GM18868 (cell line): ENCODE results near the gene SPOPL.
"Not testable (repeated sequence)": the region's sequence is repeated elsewhere in the genome, so short reads cannot be mapped to it uniquely, and the experiment has no call there.

Experiments used
- ATAC-seq: cut with Tn5 transposase; IDR thresholded peaks from one replicate; pipeline ENCODE4 v1.9.1; 2021; ENCODE audit warnings: mild to moderate bottlenecking, moderate library complexity; ENCODE audit not compliant: unreplicated experiment

Gene SPOPL

DNA sequence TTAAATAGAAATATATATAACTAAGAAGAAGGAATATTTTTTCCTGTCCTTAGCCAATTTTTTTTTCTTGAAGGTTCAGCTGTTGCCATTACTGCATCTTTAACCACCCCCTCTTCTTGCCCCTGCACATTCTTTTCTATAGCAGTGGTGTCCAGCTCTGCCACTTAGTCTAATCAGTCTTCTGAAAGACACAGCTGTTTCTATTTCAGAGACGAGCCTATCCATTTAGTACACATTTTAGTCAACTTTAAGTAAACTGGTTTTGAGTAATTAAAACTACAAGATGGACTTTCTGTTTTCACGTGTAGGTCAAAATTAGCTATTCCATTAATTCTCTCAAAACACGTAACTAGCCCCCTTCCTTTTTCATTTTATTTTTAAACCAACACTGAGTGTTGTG lies 21.0 kb downstream of the SPOPL start:
- ATAC-seq, result peak; percentile 77

DNA sequence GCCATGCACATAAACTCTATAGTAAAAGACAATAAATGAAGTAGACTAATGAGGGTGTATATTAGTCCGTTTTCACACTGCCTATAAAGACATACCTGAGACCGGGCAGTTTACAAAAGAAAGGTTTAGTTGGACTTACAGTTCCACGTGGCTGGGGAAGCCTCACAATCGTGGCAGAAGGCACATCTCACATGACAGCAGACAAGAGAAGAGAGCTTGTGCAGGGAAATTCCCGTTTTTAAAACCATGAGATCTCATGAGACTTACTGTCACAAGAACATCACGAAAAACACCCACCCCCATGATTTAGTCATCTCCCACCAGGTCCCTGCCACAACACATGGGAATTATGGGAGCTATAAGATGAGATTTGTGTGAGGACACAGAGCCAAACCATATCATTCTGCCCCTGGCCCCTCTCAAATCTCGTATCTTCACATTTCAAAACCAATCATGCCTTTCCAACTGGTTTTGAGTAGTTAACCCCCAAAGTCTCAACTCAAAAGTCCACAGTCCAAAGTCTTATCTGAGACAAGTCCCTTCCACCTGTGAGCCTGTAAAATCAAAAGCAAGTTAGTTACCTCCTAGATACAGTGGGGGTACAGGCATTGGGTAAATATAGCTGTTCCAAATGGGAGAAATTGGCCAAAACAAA lies 21.6 kb downstream of the SPOPL start:
- peak; percentile 69 for ATAC-seq

DNA sequence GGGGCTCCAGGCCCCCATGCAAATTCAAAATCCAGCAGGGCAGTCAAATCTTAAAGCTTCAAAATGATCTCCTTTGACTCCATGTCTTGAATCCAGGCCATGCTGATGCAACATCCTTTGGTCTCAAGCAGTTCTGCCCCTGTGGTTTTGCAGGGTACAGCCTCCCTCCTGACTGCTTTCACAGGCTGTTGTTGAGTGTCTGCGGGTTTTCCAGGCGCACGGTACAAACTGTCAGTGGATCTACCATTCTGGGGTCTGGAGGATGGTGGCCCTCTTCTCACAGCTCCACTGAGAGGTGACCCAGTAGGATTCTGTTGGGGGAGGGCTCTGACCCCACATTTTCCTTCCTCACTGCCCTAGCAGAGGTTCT lies 22.1 kb downstream of the SPOPL start:
- peak; percentile 30 for ATAC-seq

DNA sequence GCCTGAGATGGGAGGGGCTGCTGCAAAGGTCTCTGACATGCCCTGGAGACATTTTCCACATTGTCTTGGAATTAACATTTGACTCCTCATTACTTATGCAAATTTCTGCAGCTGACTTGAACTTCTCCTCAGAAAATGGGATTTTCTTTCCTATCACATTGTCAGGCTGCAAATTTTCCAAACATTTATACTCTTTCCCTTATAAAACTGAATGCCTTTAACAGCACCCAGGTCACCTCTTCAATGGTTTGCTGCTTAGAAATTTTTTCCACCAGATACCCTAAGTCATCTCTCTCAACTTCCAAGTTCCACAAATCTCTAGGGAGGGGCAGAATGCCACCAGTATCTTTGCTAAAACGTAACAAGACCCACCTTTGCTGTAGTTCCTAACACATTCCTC lies 22.8 kb downstream of the SPOPL start:
- ATAC-seq, result not testable (repeated sequence)

DNA sequence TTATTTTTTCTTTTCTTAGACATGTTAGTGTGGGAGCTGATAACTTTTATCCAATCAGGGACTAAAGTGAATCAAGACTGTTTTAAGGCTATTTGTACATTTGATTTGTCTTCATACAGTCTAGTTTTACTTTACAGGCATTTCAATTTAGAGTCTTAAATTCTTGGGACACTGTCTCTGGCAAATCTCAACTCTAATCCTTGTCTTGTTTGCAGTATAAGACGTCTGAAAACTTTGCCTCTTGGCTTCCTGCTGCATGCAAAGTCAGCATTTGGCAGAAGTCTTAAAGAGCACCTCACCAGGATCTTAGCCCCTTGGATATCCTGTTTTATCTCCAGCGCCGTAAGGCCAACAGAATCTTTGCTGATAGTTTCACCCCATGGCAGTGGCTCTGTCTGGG lies 30.3 kb downstream of the SPOPL start:
- no peak for ATAC-seq

DNA sequence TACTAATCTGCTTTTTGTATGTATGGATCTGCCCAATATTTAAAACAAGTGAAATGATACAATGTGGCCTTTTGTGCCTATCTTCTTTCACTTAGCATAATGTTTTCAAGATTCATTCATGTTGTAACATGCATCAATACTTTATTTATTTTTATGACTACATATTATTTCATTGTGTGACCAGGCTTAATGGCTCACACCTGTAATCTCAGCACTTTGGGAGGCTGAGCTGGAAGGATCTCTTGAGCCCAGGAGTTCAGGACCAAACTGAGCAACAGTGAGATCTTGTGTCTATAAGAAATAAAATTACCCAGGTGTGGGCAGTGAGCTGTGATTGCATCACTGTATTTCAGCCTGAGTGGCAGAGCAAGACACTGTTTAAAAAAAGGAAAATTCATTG lies 33.2 kb downstream of the SPOPL start:
- ATAC-seq, result no peak

DNA sequence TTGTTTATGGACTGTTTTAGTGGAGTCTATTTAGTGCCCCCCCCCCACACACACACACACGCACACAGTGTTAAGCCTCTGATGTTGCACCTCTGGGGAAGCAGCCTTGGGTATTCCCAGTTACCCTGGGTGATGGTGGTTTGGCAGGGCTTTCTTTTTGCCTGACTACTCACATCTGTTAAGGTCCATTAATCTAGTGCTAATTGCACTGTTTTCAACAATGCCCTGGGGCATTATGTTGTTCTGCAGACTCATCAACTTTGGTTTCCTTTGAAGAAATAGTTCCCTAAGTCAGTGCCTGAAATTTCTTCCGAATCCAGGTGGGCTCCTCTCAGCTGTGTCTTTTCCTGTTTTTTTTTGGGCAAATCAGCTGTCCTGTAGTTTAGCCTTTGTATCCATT lies 34.7 kb downstream of the SPOPL start:
- ATAC-seq, result peak; percentile 98

DNA sequence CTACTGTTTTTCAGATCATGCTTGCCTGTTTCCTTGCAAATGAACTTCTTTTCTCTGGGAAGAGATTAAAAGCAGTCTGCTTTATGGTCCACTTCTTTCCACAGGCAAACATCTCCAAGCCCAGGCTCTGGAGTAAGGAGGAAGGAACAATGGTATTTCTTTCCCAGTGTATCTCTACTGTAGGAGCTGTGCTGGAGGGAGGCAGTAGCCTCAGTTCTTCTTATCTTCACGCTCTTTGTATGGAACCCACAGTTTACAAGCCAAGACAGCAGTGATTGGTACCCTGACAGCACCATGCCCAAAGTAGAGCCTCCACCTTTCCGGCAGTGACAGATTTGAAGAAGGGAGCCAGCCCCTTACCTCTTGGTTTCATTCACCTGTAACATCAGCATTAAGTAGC lies 35.2 kb downstream of the SPOPL start:
- no peak for ATAC-seq

DNA sequence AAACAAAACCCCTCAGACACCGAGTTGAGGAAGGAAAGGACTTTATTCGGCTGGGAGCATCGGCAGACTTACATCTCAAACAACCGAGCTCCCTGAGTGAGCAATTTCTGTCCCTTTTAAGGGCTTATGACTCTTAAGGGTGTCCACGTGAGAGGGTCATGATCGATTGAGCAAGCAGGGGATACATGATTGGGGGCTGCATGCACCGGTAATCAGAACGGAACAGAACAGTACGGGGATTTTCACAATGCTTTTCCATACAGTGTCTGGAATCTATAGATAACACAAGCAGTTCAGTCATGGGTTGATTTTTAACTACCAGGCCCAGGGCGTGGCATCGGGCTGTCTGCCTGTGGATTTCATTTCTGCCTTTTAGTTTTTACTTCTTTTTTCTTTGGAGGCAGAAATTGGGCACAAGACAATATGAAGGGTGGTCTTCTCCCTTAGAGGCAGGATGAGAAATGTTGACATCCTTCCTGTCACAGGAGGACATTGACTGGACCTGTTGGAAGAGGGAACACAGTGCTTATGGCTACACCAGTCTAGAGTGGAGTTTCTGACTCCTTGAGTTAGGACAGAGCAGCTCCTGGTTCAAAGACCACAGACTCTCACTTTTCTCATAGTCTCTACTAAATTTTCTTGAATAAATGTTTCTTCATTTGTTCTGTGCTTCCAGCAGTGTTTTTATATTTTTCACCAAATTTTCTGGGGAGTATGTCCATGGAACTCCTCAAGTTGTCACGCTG lies 35.8 kb downstream of the SPOPL start:
- no peak for ATAC-seq

DNA sequence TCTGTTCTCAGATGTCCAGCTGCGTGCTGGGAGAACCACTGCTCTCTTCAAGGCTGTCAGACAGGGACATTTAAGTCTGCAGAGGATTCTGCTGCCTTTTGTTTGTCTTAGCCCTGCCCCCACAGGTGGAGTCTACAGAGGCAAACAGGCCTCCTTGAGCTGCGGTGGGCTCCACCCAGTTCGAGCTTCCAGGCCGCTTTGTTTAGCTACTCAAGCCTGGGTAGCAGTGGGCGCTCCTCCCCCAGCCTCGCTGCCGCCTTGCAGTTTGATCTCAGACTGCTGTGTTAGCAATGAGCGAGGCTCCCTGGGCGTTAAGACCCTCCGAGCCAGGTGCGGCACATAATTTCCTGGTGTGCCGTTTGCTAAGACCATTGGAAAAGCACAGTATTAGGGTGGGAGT lies 42.6 kb downstream of the SPOPL start:
- not testable (repeated sequence) for ATAC-seq

DNA sequence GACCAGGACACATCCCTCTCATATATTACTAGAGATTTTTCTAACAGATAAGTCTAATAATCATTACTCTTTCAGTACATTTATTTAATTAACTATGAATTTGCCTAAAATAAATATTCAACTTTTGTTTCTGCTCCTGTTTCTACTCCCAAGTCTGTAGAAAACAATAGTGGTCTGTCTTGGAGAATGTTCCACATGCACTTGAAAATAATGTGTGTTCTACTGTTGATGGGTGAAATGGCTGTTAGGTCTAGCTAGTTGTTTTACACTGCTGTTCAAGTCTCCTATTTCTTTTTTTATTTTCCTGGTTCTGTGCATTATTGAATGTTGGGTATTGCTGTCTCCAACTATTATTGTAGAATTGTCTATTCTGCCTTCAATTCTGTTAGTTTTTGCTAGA lies 47.2 kb downstream of the SPOPL start:
- ATAC-seq, result no peak

DNA sequence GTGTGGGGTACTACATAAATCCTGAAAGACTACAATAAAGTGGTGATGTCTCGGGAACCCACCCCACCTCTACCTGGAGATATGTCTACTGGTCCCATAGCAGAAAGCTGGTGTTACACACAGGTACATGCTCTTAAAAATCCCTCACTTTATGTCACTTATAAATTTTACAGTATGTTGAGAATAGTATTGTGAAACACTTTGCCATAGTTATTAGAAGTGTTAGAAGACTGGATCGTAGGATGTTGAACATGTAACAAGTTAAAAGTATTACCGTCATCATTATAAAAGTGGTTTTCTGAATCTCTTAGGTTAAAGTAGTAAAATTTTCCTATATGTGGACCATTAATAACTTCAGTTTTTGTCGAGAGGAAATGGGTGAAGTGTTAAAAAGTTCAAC lies 48.6 kb downstream of the SPOPL start:
- no peak for ATAC-seq

DNA sequence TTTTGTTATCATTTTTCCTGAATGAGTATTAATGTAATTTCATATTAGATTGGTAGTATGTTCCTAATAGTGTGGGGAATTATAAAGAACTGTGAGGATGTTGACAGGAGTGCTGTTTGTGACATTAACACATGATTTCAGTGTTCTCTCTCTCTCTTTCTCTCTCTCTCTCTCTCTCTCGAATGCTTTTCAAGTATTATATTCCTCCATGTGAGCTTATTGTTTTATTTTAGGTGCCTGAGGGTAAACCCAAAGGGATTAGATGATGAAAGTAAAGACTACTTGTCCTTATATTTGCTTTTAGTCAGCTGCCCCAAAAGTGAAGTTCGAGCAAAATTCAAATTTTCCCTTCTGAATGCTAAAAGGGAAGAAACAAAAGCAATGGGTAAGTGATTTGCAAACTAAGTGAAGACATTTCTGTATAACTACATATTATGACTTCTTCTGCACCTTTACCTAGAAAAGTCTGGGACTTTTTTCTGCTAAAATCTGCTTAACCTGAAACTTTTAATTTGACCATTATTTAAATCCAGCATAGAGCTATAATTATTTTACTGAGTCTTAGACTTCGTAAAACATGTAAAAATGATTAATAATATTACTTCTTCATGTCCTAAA lies 49.2 kb downstream of the SPOPL start:
- ATAC-seq, result no peak

DNA sequence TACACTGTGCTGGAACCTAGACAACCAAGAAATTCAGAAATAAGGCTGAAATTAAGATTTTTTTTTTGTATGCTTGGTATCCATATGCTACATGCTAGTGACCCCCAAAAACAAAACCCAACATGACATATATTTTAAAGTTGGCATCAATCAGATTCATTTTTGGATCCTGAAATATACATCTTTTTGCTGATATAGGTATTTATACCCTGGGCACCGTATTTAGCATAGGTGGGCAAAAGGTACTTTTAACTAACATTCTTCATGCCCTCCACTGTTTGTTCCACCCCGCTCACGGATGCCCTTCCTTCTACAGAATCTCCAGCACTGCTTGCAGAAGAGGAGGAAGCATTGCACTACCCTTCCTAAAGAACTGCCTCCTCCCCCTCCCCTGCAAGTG lies 52.6 kb downstream of the SPOPL start:
- no peak for ATAC-seq

DNA sequence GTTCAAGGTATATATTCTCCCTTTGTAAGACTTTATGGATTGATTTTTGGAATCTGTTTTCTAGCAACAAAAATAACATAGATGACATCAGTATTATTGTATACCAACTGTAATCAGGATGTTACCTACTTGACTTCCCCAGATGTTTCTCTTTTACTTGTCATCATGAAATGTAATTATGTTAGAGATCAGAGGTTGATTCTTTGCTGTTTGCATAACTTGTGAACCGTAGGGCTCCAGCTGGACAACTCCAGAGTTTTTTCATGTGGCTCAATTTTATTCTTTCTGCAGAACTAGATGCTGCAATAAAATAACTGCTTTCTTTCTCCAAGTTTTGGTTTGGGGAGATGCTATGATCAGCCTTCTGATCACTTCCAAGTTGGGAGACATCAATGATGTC lies 58.1 kb downstream of the SPOPL start:
- ATAC-seq, result no peak

DNA sequence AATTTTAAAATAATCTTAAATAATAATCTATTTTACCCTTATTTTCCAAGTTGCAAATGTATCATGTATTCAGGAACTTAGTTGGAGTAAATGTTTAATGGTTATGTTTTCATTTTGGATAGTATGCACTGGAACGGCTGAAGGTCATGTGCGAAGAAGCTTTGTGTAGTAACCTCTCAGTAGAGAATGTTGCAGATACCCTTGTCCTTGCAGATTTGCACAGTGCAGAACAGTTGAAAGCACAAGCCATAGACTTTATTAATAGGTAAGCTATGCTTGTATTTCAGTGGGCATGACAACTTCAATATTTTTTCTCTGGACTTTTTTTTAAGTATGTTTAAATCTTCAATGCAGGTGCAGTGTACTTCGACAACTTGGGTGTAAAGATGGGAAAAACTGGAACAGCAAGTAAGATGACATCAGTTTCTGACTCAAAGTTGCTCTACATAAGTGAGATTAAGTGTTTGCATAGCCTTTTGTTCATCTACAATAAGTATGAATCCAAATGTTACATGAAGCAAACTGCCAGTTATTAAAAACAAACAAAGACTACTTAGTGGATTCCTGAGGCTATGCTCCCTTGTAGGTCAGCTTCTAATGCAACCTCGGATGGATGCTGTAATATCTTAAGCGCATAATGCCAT lies 63.1 kb downstream of the SPOPL start:
- ATAC-seq, result no peak

DNA sequence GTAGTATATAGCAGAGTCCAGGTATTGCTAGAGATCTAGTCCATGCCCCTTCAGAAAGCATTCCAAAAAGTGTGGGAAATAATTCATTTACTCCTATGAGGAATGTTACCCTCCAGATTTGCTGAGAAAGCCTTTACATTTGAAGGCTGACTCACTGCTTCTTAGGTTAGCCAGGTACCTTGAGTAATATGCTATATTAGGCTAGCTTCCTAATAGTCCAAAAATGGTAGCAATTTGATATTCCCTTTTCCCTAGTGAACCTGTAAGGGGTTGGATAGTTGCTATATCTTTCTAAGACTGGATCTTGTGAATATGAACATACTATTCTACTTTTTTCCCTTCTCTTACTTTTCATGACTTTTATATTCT lies 63.6 kb downstream of the SPOPL start:
- ATAC-seq, result no peak

DNA sequence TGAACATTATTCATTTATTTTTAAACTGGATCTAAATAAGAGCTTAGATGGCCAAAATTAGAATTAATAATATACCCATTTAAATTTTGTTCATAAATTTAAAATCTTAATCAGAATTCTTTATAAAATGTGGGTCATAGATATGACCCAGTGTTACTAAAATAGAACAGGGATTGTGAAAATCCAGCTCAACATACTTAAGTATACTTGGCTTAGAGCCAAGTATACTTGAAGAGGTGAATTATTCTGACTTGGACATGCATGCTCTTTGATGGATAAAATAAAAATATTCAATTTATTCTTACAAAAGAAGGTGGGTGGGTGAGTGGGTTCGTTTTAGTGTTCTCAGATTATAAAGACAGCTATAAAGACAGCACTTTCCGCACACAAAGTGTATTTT lies 70.7 kb downstream of the SPOPL start:
- ATAC-seq, result no peak

DNA sequence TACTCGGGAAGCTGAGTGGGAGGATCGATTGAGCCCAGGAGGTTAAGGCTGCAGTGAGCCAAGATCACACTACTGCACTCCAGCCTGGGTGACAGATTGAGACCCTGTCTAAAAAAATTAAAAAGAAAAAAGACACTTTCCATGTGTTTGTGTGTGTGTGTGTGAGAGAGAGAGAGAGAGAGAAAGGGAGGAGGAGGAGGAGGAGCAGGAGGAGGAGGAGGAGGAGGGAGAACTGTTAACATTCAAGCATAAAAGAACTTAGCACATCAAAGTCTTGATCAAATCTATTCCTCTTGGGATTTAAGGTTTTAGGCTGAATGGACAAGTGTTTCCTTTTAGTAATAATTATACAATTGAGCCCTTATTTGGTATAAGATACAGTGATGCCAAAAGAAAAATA lies 75.5 kb downstream of the SPOPL start:
- ATAC-seq, result no peak

DNA sequence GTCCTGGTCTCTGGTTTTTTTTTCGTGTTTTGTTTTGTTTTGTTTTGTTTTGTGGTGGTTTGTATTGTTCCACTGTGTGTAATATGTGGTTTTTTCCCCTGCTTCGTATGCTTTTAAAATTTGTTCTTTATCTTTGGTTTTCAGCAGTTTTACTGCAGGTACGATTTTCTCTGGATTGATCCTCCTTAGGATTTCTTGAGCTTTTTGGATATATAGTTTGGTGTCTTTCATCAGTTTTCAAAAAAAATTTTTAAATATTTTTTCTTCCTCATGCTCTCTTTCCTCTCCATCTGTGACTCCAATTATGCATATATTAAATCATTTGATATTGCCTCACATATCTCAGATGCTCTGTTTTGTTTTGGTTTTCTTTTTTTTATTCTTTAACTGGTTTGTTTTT lies 78.0 kb downstream of the SPOPL start:
- ATAC-seq, result no peak

DNA sequence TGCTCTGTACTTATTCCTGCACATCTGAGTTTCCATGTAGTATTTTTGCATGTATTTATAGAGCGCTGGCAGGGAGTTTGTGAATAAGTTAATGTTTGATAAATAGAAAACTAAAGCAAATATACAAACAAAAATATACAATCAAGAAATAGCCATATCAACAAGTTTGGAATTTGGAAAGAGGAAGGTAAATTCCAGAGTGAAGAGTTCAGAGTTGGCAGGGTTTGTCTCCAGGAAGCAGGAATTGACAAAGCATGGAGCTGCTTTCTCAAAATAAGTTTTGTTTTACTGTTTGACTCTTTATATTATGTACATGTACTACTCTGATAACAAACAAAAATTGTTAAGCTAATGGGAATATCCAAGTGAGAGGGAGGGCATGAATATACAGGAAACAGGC lies 80.3 kb downstream of the SPOPL start:
- ATAC-seq, result no peak

DNA sequence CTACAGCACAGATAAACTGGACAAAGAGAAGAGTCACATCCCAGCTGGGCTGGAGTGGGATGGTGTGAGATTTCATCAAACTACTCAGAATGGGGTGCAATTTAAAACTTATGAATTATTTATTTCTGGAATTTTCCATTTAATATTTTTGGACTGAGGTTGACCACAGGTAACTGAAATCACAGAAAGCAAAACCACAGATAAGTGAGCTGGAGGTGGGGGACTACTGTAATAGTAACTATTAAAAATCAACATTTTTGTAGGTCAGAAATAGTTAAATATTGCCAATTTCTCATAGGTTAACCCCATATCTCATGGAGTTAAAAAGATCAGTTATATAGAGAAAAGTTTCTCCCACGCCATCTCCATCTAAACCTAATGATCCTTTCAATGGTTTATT lies 88.1 kb downstream of the SPOPL start:
- no peak for ATAC-seq
